Mesenteric fat pad (tissue), 1 donor: ENCODE measurements around the gene STS. TPM values are rescaled to one million over a fixed set of nuclear protein-coding genes. Genes with fewer than 3 reads are reported as not detected.
"Not testable (repeated sequence)": the region's sequence is repeated elsewhere in the genome, so short reads cannot be mapped to it uniquely, and the experiment has no call there.

Experiments used
- DNase-seq: peaks from one replicate; pipeline ENCODE4 v3.0.0-alpha.2; 2020; ENCODE audit warnings: low spot score
- microRNA-seq: library from miRNA; unstranded; fragments of <30 nt; microRNA quantifications from one replicate; pipeline ENCODE4 v1.2.0, GENCODE V29; 2020; ENCODE audit warnings: borderline number of aligned reads
- total RNA-seq: library from RNA; stranded (reverse); fragmentation: NEBNext Ultra II Directional; extraction: Animal tissue kit (Norgen Biotek cat#: 25700); gene quantifications from one replicate; pipeline ENCODE4 v1.2.1, GENCODE V29; 2021
- donor health status: DM: yes; HTN: yes; CAD: no.

The STS gene
- total RNA-seq, 1 donor from 2014 or later, result 30.8 TPM

GRCh38 chrX:7178859-7179258 lies 31.3 kb downstream of the STS start:
- DNase-seq, result not testable (repeated sequence)

- no peak for DNase-seq
Measured at GRCh38 chrX:7179446-7179845, 31.9 kb downstream of the STS start.

- no peak for DNase-seq
Measured at GRCh38 chrX:7184816-7185215, 37.3 kb downstream of the STS start.

GRCh38 chrX:7188672-7189071 lies 41.2 kb downstream of the STS start:
- no peak for DNase-seq

- DNase-seq, result no peak
Measured at GRCh38 chrX:7190157-7190556, 42.6 kb downstream of the STS start.

GRCh38 chrX:7191681-7192110 lies 44.2 kb downstream of the STS start:
- no peak for DNase-seq

GRCh38 chrX:7192871-7193270 lies 45.4 kb downstream of the STS start:
- no peak for DNase-seq

GRCh38 chrX:7194606-7195005 lies 47.1 kb downstream of the STS start:
- no peak for DNase-seq

Small RNA genes lying within 50 kb of the gene (microRNA-seq; reads per million reads assigned to microRNA genes)
- gene MIR4767, result 3.6 reads per million

Other genes starting within 250 kb of the STS start
- gene PUDP, start 441 bp downstream of the STS start, total RNA-seq, result 15.5 TPM